ENCODE results near the gene P3H2.

DNA sequence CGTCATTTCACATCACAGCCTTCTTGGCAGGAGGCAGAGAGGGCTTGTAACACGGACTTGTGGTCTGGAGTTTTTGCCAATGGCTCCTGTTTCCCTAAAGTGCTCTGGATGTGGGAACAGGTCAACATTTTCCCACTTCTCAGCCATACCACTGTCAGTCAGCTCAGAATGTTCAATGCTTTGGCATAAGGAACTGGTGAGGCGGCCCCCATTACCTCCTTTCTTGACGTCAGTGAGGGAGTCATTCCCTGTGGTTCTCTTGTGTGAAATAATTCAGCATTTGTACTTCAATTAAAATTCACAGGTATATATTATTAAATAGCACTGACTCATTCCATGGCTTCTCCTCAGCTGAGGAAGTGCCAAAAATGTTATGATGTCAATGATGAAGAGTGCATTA, 167.1 kb downstream of the P3H2 start:
- no peak for TF ChIP-seq POLR2AphosphoS5 (IDR thresholded peaks at IDR 0.05; ENCODE audit: low read depth, low read length)
- TF ChIP-seq, protein P1, sequence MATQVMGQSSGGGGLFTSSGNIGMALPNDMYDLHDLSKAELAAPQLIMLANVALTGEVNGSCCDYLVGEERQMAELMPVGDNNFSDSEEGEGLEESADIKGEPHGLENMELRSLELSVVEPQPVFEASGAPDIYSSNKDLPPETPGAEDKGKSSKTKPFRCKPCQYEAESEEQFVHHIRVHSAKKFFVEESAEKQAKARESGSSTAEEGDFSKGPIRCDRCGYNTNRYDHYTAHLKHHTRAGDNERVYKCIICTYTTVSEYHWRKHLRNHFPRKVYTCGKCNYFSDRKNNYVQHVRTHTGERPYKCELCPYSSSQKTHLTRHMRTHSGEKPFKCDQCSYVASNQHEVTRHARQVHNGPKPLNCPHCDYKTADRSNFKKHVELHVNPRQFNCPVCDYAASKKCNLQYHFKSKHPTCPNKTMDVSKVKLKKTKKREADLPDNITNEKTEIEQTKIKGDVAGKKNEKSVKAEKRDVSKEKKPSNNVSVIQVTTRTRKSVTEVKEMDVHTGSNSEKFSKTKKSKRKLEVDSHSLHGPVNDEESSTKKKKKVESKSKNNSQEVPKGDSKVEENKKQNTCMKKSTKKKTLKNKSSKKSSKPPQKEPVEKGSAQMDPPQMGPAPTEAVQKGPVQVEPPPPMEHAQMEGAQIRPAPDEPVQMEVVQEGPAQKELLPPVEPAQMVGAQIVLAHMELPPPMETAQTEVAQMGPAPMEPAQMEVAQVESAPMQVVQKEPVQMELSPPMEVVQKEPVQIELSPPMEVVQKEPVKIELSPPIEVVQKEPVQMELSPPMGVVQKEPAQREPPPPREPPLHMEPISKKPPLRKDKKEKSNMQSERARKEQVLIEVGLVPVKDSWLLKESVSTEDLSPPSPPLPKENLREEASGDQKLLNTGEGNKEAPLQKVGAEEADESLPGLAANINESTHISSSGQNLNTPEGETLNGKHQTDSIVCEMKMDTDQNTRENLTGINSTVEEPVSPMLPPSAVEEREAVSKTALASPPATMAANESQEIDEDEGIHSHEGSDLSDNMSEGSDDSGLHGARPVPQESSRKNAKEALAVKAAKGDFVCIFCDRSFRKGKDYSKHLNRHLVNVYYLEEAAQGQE (IDR thresholded peaks at IDR 0.05; ENCODE audit: insufficient read depth in 1 of 2, low read depth in 2 of 2, low read length in 2 of 2): no peak
- no peak for TF ChIP-seq TAF1 (IDR thresholded peaks at IDR 0.05; ENCODE audit: borderline replicate concordance, insufficient read depth, low read length)
- no peak for TF ChIP-seq SIN3A (IDR thresholded peaks at IDR 0.05; ENCODE audit: borderline replicate concordance, insufficient read depth, low read length)

Data from PFSK-1 (cell line).